NCI-H1092 (cell line): Measurements from ENCODE around the gene RASA3.

Experiments
- DNase-seq: peaks from one replicate; lab custom pipeline; 2025; lab: John Stamatoyannopoulos, UW

RASA3 gene

DNA sequence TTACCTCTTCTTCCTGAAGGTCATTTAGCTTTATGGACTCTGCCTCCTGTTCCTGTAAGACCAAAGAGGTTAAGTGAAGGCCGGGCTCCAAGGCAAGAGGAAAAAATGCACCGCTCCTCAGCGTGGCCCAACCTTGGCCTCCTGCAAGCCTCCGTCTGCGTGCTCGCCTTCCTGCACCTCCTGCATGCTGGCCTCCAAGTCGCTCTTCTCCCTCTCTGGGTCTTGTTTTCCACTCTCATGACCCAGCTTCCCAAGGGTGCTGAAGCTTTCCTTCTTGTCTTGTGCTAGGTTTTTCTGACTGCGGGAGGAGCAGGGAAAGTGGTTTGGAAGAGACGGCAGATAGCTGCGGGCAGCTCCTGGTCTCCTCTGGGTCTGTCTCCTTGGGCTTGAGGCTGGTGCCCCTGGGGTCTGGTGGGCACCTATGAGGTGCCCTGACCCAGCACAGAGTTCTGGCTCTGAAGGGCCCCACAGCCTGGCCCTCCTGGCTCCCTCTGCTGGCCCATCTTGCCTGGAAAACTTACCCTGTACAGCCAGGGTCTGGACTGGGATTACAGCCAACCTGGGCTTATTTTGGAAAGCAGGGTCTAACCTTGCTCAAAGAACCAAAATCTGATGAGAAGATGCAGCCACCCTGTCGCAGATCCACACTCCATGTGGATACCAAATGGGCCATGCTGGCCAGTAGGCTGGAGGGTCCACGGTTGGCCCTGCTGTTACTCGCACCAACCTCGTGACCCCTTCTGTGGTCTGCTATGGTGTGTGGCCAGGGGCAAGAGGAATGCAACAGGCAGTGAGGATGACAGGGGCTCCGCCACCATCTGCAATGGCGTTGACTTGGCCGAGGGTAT, 163.7 kb downstream of the RASA3 start:
- no peak for DNase-seq

DNA sequence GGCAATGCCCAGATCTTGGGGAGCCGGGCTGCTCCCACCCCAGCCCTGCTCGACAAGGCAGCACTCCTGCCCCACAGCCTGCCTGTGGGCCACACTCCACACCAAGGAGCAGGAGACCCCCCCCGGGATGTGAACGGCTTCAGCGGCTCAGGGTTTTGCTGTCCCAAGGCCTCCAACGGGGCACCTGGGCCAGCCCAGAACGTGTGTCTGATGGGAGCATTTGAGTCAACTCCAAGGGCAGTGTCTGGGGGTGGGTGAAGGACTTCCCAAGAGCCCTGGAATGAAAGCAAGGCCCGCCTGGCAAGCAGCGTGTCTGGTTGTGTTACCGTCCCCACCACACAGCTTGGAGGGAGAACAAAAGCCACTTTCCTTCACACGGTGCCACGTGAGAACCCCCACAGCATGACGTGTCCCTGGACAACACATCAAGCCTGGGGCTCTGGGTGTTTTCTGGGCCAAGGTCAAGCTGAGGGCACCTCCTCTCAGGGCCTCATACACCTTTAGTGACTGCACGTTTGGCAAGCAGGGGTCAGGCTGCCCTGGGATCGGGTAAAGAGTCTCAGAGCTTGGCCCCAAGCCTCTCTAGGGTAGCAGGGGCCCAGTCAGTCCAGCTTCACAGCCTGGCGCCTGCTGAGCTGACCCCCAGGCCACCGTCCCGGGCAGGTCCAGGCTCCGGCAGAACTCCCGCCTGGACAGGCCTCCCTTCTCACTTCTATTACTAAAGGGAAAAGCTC, 164.5 kb downstream of the RASA3 start:
- no peak for DNase-seq

DNA sequence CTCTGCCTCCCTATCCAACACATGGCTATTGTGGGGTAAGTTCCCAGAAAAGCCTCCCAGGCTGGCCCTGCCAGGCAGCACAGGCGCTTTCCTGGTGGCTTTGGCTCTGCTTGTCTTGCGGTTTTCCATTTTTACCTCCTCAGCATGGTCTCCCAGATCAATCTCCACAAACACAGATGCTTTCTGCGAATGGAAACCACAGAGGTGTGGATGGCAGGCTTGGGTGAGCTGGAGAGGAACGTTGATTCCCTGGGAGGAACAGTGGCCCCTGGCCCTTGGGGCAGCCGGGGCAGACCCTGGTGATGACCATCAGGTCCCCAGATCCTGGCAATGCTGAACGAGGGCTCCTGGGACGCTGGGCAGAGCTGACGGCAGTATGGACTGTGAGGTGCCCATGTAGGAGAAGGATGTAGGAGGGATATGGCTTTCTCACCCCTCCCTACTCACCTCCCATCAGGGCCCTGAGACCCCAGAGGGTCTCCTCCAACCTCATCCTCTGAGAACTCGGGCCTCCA, 165.2 kb downstream of the RASA3 start:
- DNase-seq = no peak

DNA sequence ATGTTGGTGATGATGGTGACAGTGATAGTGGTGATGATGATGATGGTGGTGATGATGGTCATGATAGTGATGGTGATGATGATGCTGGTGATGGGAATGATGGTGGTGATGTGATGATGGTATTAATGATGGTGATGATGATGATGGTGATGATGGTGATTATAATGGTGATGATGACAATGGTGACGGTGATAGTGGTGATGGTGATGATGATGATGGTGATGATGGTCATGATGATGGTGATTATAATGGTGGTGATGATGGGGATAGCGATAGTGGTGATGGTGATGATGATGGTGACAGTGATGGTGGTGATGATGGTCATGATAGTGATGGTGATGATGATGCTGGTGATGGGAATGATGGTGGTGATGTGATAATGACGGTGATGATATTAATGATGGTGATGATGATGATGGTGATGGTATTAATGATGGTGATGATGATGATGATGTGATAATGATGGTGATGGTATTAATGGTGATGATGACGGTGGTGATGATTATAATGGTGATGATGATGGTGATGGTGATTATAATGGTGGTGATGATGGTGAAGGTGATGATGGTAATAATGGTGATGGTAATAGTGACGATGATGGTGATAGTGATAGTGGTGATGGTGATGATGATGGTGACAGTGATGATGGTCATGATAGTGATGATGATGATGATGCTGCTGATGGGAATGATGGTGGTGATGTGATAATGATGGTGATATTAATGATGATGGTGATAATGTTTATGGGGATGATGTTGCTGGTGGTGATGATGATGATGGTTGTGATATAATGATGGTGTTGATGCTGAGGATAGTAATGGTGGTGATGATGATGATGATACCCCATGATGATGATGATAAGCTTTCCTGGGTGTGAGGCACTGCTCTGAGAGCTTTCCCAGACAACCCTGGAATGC, 166.2 kb downstream of the RASA3 start:
- DNase-seq = no peak

DNA sequence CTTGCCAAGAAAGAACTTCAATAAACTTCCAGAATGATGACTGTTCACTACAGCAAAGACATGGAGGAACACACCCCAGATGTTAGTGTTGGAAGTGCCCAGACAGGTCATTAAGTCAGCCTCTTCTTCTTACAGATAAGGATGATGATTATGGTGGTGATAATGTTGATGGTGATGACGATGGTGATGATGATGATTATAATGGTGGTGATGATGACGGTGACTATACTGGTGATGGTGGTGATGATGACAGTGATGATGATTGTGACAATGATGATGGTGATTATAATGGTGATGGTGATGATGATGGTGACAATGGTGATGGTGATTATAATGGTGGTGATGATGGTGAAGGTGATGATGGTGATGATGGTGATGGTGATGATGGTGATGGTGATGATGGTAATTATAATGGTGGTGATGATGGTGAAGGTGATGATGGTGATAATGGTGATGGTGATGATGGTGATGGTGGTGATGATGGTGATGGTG, 167.0 kb downstream of the RASA3 start:
- no peak for DNase-seq

DNA sequence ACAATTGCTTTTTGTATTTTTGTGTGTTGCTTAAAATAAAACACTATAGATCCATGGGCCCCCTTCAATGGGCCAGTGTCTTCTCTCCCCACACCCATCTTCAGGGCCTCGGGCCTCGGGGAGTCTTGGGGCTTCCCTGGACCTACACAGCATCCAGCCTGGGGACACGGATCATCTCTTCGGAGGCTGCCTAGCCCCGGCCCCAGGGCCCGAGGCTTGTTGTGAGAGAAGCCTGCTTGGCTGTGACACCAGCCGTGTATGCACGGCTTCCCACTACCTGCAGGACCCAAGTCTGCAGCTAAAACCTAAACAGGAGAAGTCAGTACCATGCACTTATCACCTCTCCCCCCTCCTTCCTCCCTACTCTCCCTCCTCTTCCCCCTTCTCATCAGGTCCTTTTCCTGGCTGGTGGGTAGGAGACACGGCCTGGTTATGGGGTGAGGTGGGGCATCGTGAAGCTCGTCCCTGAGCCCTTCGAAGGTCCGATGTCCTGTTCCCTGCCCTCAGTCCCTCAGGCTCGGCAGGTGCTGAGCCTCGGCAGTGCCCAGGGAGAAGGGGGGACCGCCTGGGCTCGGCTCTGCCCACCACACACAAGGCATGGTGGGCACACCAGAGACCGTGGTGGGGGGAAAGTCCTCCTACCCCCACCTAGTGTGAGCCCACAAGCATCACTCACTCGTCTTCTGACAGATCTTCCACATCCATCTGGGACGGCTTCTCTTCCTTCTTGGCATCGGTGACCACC, 168.0 kb downstream of the RASA3 start:
- no peak for DNase-seq

DNA sequence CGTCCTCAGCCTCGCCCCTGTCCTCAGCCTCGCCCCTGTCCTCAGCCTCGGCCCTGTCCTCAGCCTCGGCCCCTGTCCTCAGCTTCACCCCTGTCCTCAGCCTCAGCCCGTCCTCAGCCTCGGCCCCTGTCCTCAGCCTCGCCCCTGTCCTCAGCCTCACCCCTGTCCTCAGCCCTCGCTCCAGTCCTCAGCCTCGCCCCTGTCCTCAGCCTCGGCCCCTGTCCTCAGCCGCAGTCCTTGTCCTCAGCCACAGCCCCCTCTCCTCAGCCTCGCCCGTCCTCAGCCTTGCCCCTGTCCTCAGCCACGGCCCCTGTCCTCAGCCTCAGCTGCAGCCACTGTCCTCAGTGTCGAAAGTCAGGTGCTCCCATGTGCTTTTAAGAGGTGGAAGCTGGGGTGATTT, 169.0 kb downstream of the RASA3 start:
- DNase-seq = no peak

DNA sequence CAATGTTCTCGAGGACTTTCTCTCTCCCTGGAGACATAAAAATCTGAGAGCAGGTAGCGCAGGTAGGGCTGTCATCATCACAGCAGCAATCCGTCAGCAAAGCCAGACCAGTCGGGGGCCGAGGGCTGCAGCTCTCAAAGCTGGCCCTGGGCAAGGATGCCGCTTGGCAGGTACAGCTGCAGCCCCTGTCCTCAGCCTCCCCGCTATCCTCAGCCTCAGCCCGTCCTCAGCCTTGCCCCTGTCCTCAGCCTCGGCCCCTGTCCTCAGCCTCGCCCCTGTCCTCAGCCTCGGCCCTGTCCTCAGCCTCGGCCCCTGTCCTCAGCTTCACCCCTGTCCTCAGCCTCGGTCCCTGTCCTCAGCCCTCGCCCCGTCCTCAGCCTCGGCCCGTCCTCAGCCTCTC, 169.4 kb downstream of the RASA3 start:
- DNase-seq = no peak

DNA sequence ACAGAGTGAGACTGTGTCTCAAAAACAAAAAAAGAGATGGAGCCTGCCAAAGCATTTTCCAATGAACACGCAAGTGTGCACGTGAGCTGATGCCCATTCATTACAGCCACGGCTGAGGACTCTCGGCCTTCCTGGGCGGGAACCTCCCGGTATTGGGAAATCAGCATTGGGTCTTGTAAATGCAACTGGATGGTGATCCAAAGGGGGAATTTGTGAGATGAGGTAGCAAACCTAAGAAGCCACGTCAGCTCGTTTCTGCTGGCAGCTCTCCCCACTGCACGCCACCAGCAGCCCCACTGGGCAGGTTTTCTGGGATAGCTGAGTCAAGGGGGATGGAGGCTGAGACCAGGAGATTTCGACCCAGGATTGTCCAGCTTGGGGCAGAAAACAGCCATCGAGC, 170.0 kb downstream of the RASA3 start:
- no peak for DNase-seq

DNA sequence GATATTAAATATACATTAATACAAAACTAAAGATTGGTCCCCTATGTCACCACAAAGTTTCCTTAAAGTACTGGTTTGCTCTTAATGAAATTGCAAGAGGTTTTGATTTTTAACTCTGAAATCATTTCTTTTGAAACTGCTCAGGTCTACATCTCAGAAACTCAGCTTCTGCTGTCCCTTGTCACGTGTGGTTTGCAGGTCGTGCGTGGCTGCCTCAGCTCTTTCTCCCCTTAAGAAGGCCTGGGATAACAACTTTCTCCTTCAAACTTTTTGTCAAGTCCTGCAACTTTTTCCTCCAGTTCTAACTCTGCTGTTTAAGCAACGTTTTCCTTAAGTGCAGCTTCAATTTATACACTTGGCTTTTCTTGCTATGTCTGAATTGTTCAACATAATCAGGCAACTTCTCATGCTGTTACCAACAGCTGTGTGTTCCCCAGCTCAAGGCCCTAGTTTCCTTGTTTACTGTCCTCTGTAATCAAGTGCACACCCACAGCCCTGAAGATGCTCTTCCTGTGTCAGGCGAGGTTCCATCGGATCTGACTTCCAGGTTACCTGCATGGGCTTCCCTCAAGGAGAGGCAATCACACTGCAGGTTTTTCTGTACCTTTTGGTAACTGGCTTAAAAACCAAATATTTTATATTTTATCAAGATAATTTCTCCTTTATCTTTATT, 172.0 kb downstream of the RASA3 start:
- no peak for DNase-seq

DNA sequence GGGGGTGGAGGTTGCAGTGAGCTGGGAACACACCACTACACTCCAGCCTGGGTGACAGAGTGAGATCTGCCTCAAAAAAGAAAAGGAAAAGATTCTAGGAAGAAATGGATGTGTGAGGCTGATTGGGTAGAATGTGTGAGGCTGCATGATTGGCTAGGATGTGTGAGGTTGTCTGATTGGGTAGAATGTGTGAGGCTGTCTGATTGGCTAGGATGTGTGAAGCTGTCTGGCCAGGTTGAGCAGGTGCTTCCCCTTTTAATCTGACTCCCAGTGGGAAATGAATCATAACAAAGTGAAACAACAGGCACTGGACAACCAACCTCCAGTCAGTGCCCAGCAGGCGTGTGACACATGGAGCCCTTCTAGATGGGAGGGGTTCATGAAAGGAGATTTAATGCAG, 173.2 kb downstream of the RASA3 start:
- DNase-seq = no peak

DNA sequence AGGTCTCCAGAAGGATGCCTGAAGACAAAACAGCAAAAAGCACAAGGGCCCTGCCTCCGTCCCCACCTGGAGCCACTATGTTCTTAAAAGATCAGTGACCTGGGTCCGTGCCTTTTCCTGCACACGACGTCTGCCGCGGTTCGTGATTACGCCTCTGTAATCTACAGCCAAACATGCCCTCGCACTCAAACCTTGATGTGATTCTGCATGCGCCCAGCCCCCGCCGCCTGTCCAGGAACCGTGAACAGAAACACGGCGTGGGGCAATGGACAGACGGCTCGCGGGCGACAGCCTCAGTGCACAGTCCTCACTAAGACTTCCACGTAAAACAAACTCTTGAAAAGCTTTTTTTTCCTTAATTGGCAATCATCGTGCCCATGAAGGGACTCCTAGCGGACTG, 174.1 kb downstream of the RASA3 start:
- no peak for DNase-seq

DNA sequence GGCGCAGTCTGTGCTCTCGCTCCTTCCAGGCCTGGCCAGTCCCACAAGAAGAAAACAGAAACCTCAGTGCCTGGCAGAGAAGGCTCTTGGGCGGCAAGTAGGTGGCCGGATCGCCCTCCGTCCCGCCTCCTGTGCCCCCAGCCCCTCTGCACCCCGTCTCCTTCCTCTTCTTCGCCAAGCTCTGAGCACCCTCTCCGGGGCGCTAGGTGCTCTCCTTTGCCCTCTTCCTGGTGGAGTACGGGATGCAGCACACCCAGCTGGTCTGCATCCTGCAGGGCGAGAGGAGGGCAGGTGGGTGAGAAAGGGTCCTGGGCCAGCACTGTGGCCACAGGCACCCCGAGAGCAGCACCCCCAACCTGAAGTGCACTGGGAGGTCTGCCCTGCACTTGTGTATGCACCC, 175.9 kb downstream of the RASA3 start:
- DNase-seq = no peak

DNA sequence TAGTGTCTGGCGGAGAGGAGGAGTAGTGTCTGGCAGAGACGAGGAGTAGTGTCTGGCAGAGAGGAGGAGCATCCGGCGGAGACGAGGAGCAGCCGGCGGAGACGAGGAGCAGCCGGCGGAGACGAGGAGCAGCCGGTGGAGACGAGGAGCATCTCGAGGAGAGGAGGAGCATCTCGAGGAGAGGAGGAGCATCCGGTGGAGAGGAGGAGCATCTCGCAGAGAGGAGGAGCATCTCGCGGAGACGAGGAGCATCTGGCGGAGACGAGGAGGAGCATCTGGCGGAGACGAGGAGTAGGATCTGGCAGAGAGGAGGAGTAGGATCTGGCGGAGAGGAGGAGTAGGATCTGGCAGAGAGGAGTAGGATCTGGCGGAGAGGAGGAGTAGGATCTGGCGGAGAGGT, 176.7 kb downstream of the RASA3 start:
- DNase-seq = no peak

DNA sequence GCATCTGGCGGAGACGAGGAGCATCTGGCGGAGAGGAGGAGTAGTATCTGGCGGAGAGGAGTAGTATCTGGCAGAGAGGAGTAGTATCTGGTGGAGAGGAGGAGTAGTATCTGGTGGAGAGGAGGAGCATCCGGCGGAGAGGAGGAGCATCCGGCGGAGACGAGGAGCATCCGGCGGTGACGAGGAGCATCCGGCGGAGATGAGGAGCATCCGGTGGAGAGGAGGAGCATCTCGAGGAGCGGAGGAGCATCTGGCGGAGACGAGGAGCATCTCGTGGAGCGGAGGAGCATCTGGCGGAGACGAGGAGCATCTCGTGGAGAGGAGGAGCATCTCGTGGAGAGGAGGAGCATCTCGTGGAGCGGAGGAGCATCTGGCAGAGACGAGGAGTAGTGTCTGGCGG, 177.2 kb downstream of the RASA3 start:
- no peak for DNase-seq

DNA sequence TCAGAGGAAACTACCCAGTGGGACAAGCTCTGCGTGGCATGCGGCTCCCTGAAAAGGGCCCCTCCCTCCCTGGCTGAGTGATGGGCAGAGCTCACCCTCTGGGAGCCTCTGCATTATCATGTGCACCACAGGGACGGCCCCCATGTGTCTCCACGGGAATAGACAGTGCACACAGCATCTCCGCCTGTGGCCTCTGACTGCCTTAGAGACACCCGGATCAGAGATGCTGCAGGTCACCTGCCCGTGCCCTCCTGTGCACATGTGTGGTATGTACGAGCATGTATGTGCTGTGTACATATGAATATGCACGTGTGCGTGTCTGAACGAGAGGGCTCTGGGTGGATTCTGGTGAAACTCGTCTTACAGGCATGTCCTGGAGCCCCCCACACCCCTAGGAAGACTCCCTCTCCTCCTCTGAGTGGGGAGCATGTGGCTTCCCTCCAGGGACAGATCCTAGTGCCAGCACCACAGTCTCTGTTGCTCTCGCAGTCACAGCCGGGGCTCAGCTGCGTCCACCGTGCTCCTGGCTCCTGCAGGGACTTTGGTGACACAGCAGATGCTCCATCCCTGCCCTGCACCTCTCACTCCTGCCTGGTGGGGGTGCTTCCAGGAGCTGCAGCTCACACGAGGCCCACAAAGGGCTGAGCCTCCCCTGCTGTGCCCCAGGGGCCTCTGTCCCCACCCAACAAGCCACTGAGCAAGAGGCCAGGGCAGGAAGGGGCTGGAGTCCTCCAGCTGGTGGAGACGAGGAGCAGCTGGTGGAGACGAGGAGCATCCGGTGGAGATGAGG, 178.2 kb downstream of the RASA3 start:
- DNase-seq = no peak

DNA sequence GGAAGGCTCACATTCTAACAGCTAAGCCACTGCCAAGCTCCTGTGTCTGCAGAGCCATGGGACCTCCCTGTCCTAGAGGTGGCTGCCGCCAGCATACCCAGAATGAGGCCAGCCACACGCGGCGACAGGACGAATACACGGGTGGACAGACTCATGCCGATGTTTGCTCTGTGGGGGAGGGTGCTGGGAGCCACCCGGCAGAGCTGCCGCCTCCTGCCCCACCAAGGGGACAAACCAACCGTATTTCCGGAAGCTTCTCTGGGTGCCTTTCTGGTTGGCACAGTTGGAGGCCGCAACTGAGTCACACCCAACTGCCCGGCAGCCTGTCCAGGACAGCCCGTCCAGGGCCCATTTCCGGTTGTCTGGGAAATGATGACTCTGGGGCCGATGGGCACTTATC, 178.9 kb downstream of the RASA3 start:
- no peak for DNase-seq

DNA sequence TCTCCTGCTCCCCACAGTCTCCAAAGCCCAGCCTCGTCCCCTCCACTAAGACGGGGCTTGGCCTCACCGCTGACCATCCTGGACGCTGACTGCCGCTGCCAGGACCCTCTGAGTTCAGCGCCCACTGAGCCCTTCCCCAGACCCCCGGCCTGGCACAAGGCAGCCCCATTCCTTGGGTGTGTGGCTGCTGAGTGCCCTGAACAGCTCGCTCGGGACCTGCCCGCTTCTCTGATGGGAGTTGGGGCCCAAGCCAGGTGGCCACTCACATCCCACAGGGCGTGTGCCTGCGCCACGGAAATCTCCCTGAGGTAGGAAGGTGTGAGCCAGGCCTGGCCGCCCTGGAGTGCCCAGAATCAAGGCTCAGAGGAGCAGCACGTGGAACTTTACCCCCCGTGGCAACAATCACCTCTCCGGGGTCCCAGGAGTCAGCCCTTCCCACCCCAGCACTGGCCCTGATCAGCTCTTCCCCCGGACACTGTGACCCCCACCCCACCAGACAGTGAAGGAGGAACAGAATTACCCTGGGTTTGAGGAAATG, 179.4 kb downstream of the RASA3 start:
- no peak for DNase-seq

DNA sequence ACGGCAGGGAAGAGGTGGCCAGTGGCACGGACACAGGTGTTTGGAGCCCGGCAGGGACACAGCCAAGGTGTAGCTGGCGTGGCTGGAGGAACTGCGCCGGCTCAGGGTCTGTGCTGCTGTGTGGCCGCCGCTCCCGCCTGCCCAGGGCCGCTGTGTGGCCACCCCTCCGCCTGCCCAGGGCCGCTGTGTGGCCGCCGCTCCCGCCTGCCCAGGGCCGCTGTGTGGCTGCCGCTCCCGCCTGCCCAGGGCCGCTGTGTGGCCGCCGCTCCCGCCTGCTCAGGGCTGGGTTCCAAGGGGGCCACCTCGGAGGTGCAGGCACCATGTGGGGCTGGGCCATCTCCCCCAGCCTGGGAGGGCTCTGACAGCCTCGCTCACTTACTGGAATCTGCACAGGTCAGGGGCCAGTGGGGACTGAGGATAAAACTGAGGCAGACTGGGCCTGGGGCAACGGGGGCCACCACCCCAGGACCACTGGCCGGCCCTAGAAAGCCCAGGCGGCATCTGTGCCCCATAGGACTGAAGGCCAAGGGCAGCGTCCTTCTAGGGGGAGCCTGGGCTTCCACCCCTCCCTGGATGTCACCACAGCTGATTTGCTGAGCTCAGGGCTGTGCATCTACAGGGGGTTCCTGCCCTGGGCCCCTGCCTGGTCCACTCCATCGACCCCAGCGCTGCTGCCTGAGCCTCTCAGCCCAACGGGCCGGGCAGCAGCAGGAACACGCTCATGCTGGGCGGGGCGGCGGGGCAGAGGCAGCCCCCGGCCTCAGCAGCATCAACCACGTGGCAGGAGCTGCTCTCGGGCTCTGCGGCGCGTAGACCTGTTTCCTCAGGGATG, 180.1 kb downstream of the RASA3 start:
- no peak for DNase-seq
